Mesenchymal stem cell (in vitro differentiated cells and primary cell): Measurements from ENCODE around the gene SPTSSB.

Experiments
- DNase-seq: peaks from one replicate; pipeline ENCODE4 v3.0.0-alpha.2; 2013
- H2AFZ ChIP-seq: one replicate; pipeline ENCODE4 v1.6.1; 2013; ENCODE audit warnings: low read depth, mild to moderate bottlenecking, control low read depth, inconsistent platforms, low read length, moderate library complexity
- H2AK5ac ChIP-seq: 2 replicates; pipeline ENCODE4 v1.6.1; 2013; ENCODE audit warnings: low read length, moderate library complexity, mild to moderate bottlenecking, inconsistent platforms; ENCODE audit not compliant: severe bottlenecking
- H2BK120ac ChIP-seq: one replicate; pipeline ENCODE4 v1.6.1; 2013; ENCODE audit warnings: low read depth, mild to moderate bottlenecking, inconsistent platforms, low read length, moderate library complexity
- H2BK12ac ChIP-seq, 2 experiments: one replicate each; pipeline ENCODE4 v1.6.1; 2013; ENCODE audit warnings: inconsistent platforms in 2 of 2, low read length in 2 of 2, mild to moderate bottlenecking in 2 of 2, moderate library complexity in 2 of 2, control low read depth in 1 of 2
- H2BK15ac ChIP-seq: one replicate; pipeline ENCODE4 v1.6.1; 2013; ENCODE audit warnings: mild to moderate bottlenecking, low read depth, inconsistent platforms; ENCODE audit not compliant: poor library complexity, severe bottlenecking
- H2BK5ac ChIP-seq: 2 replicates; pipeline ENCODE4 v1.6.1; 2013; ENCODE audit warnings: low read depth, mild to moderate bottlenecking, low read length, control low read depth, inconsistent platforms; ENCODE audit not compliant: poor library complexity, severe bottlenecking
- H3K14ac ChIP-seq, 2 experiments: one replicate each; pipeline ENCODE4 v1.6.1; 2013; ENCODE audit warnings: inconsistent platforms in 2 of 2, low read length in 2 of 2, control low read depth in 1 of 2, mild to moderate bottlenecking in 1 of 2, moderate library complexity in 1 of 2
- H3K18ac ChIP-seq, 2 experiments: one replicate each; pipeline ENCODE4 v1.6.1; 2013; ENCODE audit warnings: inconsistent platforms in 2 of 2, low read length in 2 of 2, control low read depth in 1 of 2, low read depth in 1 of 2, mild to moderate bottlenecking in 1 of 2
- H3K23ac ChIP-seq, 2 experiments: one replicate each; pipeline ENCODE4 v1.6.1; 2013; ENCODE audit warnings: inconsistent platforms in 2 of 2, low read length in 2 of 2, mild to moderate bottlenecking in 2 of 2, moderate library complexity in 2 of 2, control low read depth in 1 of 2
- H3K27ac ChIP-seq: 2 replicates; pipeline ENCODE4 v1.5.1; 2013; ENCODE audit warnings: mild to moderate bottlenecking, moderate library complexity, low read length, control low read depth, inconsistent platforms; ENCODE audit not compliant: poor library complexity, severe bottlenecking
- H3K27me3 ChIP-seq, 2 experiments: 2 replicates each; pipeline versions ENCODE4 v1.6.1 to v1.7.0; 2013; ENCODE audit warnings: low read length in 2 of 2, mild to moderate bottlenecking in 2 of 2, moderate library complexity in 2 of 2, control low read depth in 1 of 2, inconsistent platforms in 1 of 2; ENCODE audit not compliant: control insufficient read depth in 1 of 2, insufficient read depth in 1 of 2
- H3K36me3 ChIP-seq, 2 experiments: 2 replicates each; pipeline versions ENCODE4 v1.6.1 to v1.7.0; 2013; ENCODE audit warnings: low read length in 2 of 2, control low read depth in 1 of 2, inconsistent platforms in 1 of 2, low read depth in 1 of 2, mild to moderate bottlenecking in 1 of 2; ENCODE audit not compliant: insufficient read depth in 2 of 2, control insufficient read depth in 1 of 2
- H3K4ac ChIP-seq, 2 experiments: one replicate each; pipeline ENCODE4 v1.6.1; 2013; ENCODE audit warnings: inconsistent platforms in 2 of 2, low read length in 2 of 2, mild to moderate bottlenecking in 2 of 2, moderate library complexity in 2 of 2, control low read depth in 1 of 2, low read depth in 1 of 2
- H3K4me1 ChIP-seq: 2 replicates; pipeline ENCODE4 v1.6.1; 2013; ENCODE audit warnings: low read depth, low read length, control low read depth; ENCODE audit not compliant: control insufficient read depth, insufficient read depth
- H3K4me2 ChIP-seq: 2 replicates; pipeline ENCODE4 v1.6.1; 2013; ENCODE audit warnings: low read length, mild to moderate bottlenecking, inconsistent platforms; ENCODE audit not compliant: poor library complexity, severe bottlenecking
- H3K4me3 ChIP-seq, 2 experiments: 2 replicates each; pipeline versions ENCODE4 v1.5.1 to v1.7.0; 2013; ENCODE audit warnings: low read length in 2 of 2, mild to moderate bottlenecking in 2 of 2, control low read depth in 1 of 2, low read depth in 1 of 2; ENCODE audit not compliant: insufficient read depth in 1 of 2
- H3K79me1 ChIP-seq: replicated peaks from 2 replicates; pipeline ENCODE4 v1.6.1; 2013; ENCODE audit warnings: mild to moderate bottlenecking, control low read depth, low read length, inconsistent platforms; ENCODE audit not compliant: poor library complexity, severe bottlenecking
- H3K9ac ChIP-seq: 2 replicates; pipeline ENCODE4 v1.7.0; 2013; ENCODE audit warnings: mild to moderate bottlenecking, low read length, moderate library complexity
- H3K9me3 ChIP-seq: 2 replicates; pipeline ENCODE4 v1.7.0; 2013; ENCODE audit warnings: mild to moderate bottlenecking, low read length; ENCODE audit not compliant: control insufficient read depth
- H4K8ac ChIP-seq: one replicate; pipeline ENCODE4 v1.6.1; 2013; ENCODE audit warnings: inconsistent platforms, mild to moderate bottlenecking, low read length, moderate library complexity
- H4K91ac ChIP-seq: one replicate; pipeline ENCODE4 v1.6.1; 2013; ENCODE audit warnings: mild to moderate bottlenecking, low read length, inconsistent platforms
- WGBS: methylation state at CpG from one replicate; pipeline ENCODE4 v1.1.7; 2013; ENCODE audit warnings: mixed read lengths; 5-methylcytosine and 5-hydroxymethylcytosine counted together

The SPTSSB gene

DNA sequence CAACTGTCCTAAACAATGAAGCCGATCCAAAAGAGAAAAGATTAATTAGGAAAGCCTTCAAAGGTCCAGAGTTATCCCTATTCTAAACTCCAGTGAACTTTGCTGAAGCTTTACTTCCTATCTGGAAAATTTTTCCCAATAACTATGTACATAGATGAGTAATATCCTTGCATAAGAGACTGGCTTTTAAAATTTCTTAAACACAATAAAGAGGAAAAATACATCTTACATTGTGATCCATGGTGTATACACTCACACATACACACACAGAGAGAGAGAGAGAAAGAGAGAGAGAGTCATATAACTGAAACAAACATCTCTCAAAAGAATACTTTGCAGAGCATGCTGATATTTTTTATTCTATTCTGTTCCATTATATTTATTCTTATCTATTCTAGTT is 20.0 kb downstream of the SPTSSB start:
- Histone ChIP-seq H4K91ac (no peak overlapping the region), H2BK15ac (no peak overlapping the region), H2BK120ac (no peak overlapping the region), H3K23ac (no peak overlapping the region), H3K27me3 (no peaks in the 10 kb centered on the region), H3K79me1 (no peaks in the 10 kb centered on the region), H3K4me3 (peak overlapping the region in 1 of 2 experiments; percentile 0), H2AK5ac (no peak overlapping the region), H3K9me3 (no peaks in the 10 kb centered on the region), H4K8ac (no peak overlapping the region), H3K18ac (no peak overlapping the region), H3K27ac (no peak overlapping the region), H2BK5ac (no peak overlapping the region), H2AFZ (no peak overlapping the region), H2BK12ac (no peak overlapping the region), H3K9ac (peak overlapping the region; percentile 17), H3K36me3 (no peaks in the 10 kb centered on the region), H3K4ac (no peak overlapping the region), H3K14ac (no peak overlapping the region), H3K4me1 (peaks cover 1% of the 10 kb centered on the region), H3K4me2 (no peak overlapping the region)
- no peak for DNase-seq
- WGBS, result 100% methylated on average over 1 of the region's 1 CpG

DNA sequence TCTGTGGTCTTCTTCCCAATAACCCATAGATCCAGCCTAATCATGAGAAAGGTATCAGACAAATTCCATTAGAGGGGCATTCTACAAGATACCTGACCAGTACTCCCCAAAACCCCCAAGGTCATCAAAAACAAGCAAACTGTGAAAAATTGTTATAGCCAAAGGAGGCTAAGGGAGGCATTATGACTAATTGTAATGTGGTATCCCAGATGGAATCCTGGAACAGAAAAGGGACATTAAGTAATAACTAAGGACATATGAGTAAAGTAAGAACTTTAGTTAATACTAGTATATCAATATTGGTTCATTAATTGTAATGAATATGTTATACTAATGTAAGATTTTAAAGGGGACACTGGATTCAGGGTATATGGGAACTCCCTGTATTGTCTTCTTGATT is 20.4 kb downstream of the SPTSSB start:
- H3K4me3 ChIP-seq, result peak overlapping the region in 1 of 2 experiments; percentile 0
- no peaks in the 10 kb centered on the region for H3K79me1 ChIP-seq
- H3K9ac ChIP-seq, result peak overlapping the region; percentile 42
- H3K4me1 ChIP-seq, result peaks cover 1% of the 10 kb centered on the region
- H2BK5ac ChIP-seq, result no peak overlapping the region
- H3K9me3 ChIP-seq, result no peaks in the 10 kb centered on the region
- no peak overlapping the region for H2BK12ac ChIP-seq
- H2AK5ac ChIP-seq, result no peak overlapping the region
- H3K18ac ChIP-seq, result no peak overlapping the region
- H2BK120ac ChIP-seq, result no peak overlapping the region
- H3K36me3 ChIP-seq, result no peaks in the 10 kb centered on the region
- H3K23ac ChIP-seq, result no peak overlapping the region
- no peaks in the 10 kb centered on the region for H3K27me3 ChIP-seq
- H3K4ac ChIP-seq, result no peak overlapping the region
- no peak overlapping the region for H3K4me2 ChIP-seq
- H3K27ac ChIP-seq, result no peak overlapping the region
- H2BK15ac ChIP-seq, result no peak overlapping the region
- no peak overlapping the region for H2AFZ ChIP-seq
- DNase-seq, result no peak
- H4K8ac ChIP-seq, result no peak overlapping the region
- H4K91ac ChIP-seq, result no peak overlapping the region
- H3K14ac ChIP-seq, result no peak overlapping the region

DNA sequence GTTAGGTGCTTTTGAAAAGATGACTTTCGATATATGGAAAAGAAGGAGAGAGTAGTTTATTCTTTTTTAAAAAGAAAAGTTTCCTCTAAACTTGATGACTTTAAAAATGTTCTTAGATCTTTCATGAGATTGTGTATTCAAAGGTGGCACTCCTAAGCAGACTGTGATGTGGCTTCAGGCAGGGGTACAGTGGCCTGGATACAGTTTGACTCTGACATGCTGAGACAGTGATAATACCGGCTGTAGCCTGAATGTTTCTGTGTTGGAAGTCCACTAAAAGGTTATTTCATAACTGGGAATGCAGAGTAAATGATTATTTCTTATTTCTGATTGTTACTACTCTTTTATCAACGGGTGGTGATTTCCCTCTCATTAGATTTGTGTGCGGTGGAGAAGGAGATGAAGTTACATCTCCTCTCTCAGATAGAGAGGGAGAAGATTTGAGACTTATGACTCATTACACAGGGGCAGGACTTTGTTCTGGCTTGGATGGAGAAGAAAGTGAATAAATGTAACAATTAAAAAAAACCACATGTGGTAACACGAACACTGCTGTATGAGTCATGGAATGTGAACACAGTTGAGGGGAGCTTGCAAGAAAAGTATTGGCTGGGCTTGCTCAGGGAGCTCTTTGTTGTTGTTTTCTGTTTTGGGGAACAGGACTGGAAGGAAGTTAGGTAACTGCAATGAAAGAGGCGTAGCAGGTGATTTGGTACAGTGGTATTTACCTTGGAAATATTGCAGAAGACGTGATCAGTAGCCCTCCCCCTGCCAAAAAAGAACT is 21.6 kb downstream of the SPTSSB start:
- peak overlapping the region in 1 of 2 experiments; percentile 53 for H3K4me3 ChIP-seq

DNA sequence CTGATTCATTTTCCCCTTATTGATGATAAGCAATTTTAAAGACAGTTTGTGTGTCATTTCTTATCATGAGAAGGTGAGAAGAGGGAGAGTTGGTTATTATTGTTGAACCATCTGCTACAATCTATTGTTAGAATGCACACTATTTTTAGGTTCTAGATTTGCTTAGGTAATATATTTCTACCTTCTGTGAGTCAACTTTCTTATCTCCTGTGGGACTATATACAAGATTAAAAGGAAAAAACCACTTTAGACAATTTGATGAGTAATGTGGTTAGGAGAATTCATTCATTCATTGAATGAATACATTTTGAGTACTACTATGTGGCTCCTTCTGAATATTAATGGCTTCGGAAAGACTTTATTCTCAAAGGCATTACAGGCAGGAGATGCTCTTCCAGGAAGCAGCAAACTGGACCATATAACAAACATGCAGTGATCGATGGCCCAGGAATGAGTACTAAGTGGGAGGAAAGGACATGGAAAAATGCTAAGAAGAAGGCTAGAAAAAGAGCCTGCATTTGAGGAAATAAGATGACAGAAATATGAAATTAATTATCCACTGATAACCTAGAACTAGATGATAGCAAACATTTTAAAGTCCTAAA is 22.4 kb downstream of the SPTSSB start:
- WGBS, result 21% methylated on average over 2 of the region's 2 CpGs
- Histone ChIP-seq H3K23ac (no peak overlapping the region), H3K79me1 (no peaks in the 10 kb centered on the region), H4K8ac (no peak overlapping the region), H2BK15ac (no peak overlapping the region), H3K9me3 (no peaks in the 10 kb centered on the region), H3K4me2 (no peak overlapping the region), H2BK120ac (no peak overlapping the region), H3K36me3 (no peaks in the 10 kb centered on the region), H2AK5ac (no peak overlapping the region), H2AFZ (no peak overlapping the region), H3K18ac (no peak overlapping the region), H4K91ac (no peak overlapping the region), H3K9ac (peak overlapping the region; percentile 77), H3K14ac (no peak overlapping the region), H3K27ac (no peak overlapping the region), H2BK12ac (no peak overlapping the region), H3K4ac (no peak overlapping the region), H3K4me3 (peak overlapping the region in 1 of 2 experiments; percentile 53), H3K4me1 (peaks cover 1% of the 10 kb centered on the region), H2BK5ac (no peak overlapping the region), H3K27me3 (no peaks in the 10 kb centered on the region)
- peak; percentile 20 for DNase-seq

More for the DNA sequence above, 21.6 kb downstream of the SPTSSB start:
- Histone ChIP-seq H4K91ac (no peak overlapping the region), H3K9ac (peak overlapping the region; percentile 77), H3K4me2 (no peak overlapping the region), H3K36me3 (no peaks in the 10 kb centered on the region), H3K27ac (no peak overlapping the region), H2AK5ac (no peak overlapping the region), H3K4ac (no peak overlapping the region), H3K9me3 (no peaks in the 10 kb centered on the region), H2BK15ac (no peak overlapping the region), H4K8ac (no peak overlapping the region), H3K23ac (no peak overlapping the region), H2BK12ac (no peak overlapping the region), H3K4me1 (peaks cover 1% of the 10 kb centered on the region), H2BK120ac (no peak overlapping the region), H2BK5ac (no peak overlapping the region), H2AFZ (no peak overlapping the region), H3K14ac (no peak overlapping the region), H3K27me3 (no peaks in the 10 kb centered on the region), H3K79me1 (no peaks in the 10 kb centered on the region), H3K18ac (no peak overlapping the region)
- WGBS, result 36% methylated on average over 5 of the region's 7 CpGs
- peak; percentile 84 for DNase-seq
